GM18951 (cell line): ENCODE data around the gene PRMT5.
"Not testable (repeated sequence)": the region's sequence is repeated elsewhere in the genome, so short reads cannot be mapped to it uniquely, and the experiment has no call there.

Experiments
- POLR2A ChIP-seq: IDR thresholded peaks from 4 replicates; pipeline ENCODE4 v1.6.1; 2011; ENCODE audit warnings: mild to moderate bottlenecking; ENCODE audit not compliant: insufficient read length, insufficient read depth; ENCODE audit errors: extremely low read depth
- in situ Hi-C: fragments of 300-500 bp; cut with MboI; formaldehyde crosslinking; loops from one replicate; pipeline ENCODE4 v1.12.0; 2022; ENCODE audit warnings: low sequenced_read_pairs, mixed read lengths, inconsistent platforms; ENCODE audit not compliant: unreplicated experiment

PRMT5 gene

DNA sequence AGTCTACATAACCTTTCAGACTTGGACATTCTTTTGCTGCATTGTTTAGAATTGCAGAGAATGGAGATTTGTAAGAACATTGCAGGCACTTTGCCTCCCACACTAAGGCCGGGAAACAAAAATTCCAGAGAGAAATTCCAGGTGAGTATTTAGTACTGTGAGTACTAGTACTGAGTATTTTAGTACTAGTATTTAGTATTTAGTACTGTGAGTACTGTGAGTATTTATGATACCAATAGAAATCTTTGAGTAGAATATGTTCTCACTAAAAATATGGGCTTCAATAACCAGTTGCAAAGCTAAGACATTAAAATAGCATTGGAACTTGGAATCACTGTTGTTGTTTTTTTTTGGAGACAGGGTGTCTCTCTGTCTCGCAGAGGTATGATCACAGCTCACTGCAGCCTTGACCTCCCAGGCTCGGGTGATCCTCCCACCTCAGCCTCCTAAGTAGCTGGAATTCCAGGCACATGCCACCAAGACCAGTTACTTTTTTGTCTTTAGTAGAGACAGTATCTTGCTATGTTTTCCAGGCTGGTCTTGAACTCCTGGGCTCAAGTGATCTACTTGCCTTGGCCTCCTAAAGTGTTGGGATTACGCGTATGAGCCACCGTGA, 33.0 kb upstream of the PRMT5 start:
- no peak for TF ChIP-seq POLR2A
- in situ Hi-C loops: no loop called here

DNA sequence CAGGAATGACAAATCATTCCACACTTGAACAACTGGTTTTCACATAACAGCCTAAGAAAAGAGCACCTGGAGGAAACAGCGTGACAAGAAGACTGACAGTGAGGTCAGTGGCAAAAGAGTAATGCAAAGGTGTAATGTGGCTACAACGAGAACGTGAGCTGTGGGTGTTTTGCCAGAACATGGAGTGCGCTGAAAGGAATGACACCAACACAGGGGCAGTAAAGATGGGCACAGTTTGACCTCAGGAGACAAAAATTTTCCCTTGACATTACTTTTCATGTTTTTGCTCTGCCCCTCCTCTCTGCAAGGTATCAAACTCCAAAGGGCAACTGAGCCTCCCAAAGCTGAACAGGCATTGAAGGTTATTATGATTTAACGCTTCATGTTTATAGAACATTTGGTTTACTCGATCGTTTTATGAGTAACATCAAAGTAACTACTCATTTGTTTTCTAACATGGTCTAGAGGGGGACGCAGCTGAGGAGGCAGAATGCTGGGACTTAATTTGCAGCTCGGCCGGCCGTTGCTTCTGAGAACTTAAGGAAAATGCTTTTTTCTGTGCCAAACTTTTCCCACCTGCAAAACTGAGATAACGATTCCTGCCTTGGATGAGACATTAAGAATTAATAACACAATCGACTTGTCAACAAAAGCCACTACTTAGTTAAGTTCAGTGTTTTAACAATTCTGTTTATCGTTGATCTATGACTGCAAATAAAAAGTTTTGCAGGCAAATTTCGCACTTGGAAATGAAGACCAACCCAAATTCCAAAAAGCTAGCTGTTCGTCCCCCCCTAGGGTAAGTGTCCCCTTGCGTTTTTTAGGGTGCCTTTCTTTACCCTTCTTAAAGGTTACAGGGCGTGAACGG, 26.8 kb upstream of the PRMT5 start:
- in situ Hi-C loops: no loop called here
- no peak for TF ChIP-seq POLR2A

DNA sequence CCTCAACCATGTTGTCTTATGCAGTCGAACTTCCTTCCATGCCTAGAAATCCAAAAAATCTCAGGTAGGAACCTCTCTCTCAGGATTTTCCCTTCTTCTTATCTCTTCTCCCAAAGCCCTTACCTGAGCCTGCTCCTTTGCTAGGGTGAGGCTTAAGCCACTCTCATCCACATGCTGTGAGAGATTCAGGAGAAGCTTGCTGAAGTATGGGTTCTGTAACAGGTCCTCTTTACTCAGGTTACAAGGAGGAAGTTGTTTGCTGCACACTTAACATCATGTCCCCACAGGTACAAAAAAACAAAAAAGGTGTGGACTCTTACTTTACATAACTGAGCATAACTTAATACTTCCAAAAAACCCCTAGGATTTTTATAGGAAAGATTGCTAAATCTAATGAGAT, 23.2 kb upstream of the PRMT5 start:
- no peak for TF ChIP-seq POLR2A
- in situ Hi-C loops: no loop called here

DNA sequence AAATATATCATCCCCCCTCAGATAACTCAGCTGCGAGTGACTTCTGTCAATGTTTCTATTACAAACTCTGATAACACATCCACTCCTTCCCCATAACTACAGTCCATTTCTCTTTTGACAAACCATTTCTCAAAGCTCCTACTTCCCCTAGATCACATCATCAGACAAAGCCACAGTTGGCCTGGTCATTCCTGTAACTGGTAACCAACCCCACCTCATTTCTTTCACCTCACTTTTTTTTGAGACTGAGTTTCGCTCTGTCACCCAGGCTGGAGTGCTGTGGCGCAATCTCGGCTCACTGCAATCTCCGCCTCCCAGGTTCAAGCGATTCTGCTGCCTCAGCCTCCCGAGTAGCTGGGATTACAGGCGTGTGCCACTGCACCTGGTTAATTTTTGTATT, 22.6 kb upstream of the PRMT5 start:
- in situ Hi-C loops: not testable (repeated sequence)

DNA sequence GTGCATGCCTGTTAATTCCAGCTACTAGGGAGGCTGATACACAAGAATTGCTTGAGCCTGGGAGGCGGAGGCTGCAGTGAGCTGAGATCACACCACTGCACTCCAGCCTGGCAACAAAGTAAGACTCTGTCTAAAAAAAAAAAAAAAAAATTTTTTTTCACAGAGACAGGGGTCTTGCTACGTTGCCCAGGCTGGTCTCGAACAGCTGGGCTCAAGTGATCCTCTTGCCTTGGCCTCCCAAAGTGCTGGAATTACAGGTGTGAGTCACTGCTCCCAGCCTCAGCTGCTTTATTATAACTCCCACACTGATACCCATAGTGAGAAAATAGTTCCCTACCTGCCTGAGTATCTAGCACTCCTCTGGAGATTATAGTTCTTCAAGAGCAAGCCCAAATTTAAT, 16.5 kb upstream of the PRMT5 start:
- in situ Hi-C loops: no loop called here
- no peak for TF ChIP-seq POLR2A

DNA sequence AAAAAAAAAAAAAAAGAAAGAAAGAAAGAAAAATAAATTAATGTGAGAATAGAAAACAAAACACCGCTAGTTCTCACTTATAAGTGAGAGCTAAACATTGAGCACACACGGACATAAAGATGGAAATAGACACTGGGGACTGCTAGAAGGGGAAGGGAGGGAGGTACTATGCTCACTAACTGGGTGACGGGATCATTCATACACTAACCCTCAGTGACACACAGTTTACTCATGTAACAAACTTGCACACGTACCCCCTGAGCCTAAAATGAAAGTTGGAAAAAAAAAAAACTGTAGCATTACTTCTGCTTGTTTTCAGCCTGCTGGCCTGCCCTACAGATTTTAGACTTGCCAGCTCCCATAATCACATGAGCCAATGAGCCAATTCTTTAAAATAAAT, 10.5 kb upstream of the PRMT5 start:
- in situ Hi-C loops: no loop called here
- TF ChIP-seq POLR2A: no peak

DNA sequence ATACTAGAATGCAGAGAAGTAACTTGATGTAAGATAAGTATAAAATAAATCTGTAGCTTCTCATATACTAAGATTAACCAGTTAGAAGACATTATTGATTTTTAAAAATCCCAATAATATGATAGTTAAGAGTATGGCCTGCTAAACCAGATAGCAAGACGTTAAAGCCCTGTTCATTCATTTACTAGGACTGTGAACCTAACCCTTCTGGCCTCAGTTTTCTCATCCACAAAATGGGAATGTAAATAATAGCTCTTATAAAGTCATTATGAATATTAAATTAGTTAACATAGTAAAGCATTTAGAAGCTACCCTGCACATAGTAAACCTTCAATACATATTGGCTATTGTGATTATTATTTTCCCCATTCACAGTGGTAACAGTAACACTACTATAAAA, 6.0 kb upstream of the PRMT5 start:
- no peak for TF ChIP-seq POLR2A
- in situ Hi-C loops: no loop called here

DNA sequence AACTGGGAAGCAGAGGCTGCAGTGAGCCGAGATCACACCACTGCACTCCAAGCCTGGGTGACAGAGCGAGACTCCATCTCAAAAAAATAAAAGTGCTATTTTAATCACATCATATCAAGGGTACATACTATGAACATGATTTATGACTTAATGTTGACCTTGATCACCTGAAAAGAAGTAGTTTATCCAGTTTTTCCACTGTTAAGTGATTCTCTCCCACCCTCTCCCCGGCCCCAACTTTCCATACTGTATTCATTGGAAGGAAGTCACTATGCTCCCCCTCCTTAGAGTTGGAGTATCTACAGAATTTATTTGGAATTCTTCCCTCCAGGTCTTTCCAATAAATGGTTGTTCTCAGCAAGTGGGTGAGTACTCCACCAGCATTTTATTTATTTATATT, 3.0 kb upstream of the PRMT5 start:
- TF ChIP-seq POLR2A: no peak
- in situ Hi-C loops: no loop called here

DNA sequence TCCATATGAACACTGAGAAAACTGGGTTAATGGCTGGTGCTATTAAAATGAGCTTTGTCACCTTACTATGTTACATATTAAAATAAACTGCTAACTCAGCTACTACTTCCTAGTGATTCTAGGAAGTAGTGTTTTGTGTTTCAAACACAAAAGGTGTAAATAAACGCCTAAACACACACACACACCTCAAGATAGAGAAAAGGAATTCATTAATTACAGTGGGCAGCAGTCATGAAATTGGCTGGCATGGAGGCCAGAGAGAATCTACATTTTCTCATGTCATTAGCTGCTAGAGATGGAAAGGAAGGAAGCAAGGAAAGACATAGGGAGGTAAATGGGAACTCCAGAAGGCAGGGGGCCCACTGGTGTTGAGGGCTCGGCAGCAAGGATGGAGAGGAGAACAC, 787 bp upstream of the PRMT5 start:
- in situ Hi-C loops: no loop called here
- no peak for TF ChIP-seq POLR2A

DNA sequence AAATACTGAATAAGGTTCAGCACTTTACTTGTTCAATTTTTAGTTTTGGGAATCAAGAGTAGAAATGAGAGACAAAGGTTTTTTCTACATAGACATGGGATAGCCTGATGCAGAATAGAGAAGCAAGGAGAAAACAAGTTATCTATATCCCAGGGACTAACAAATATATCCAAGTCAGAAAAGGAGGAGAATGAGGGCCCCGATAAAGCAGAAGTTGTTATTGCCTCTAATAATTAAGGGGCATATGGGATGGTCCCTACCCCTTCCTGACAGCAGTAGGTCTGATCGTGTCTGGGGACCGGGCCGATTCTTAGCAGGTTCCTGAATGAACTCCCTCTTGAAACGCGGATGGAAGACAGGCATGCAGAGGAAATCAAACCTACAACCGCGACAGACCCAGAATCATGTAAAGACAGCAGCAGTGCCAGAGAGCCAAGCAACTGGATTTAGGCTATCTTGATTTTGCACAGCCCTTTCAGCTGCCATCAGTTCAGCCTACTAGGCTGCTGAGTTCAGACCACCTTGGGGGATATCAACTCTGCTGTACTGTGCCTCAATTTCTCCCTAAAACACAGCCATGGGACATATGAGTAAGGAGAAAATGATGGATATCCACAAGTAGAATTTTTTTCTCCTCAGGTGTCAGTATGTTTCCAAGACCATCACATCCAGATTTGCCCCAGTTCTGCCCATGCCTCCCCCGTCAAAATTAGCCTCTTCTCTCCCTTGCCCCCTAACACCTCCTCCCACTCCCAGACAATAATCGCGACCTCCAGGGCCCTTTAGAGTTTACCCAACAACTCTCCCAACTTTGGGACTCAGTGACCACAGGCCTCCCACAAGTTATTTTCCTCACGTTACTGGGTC, 706 bp downstream of the PRMT5 start:
- in situ Hi-C loops: no loop called here
- TF ChIP-seq POLR2A: no peak

DNA sequence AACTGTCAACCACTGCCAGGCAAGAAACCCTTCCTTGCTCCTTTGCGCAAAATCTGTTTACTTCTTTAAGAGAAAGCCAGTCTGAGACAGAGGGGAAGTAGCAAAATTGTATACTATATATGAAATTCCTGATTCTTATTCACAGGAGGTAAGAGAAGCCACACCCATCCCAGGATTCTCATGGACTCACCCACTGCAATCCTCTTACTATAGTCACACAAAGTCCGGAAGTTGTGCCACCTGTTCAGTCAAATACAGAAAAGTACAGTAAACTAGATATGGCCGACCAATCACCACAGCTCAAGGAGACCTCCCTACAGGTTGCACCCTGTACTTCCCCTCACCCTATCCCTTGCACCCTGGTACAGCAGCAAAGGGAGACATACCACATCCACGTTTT, 2.9 kb downstream of the PRMT5 start:
- in situ Hi-C loops: no loop called here
- TF ChIP-seq POLR2A: no peak

DNA sequence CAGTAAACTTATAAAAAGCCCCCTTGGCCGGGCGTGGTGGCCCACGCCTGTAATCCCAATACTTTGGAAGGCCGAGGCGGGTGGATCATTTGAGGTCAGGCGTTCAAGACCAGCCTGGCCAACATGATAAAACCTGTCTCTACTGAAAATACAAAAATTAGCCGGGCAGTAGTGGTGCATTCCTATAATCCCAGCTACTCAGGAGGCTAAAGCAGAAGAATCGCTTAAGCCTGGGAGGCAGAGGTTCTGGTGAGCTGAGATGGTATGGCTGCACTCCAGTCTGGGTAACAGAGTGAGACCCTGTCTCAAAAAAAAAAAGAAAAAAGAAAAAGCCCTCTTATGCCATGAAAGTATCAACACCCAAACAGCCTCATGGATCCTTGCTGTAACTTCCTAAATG, 3.7 kb downstream of the PRMT5 start:
- in situ Hi-C loops: no loop called here

DNA sequence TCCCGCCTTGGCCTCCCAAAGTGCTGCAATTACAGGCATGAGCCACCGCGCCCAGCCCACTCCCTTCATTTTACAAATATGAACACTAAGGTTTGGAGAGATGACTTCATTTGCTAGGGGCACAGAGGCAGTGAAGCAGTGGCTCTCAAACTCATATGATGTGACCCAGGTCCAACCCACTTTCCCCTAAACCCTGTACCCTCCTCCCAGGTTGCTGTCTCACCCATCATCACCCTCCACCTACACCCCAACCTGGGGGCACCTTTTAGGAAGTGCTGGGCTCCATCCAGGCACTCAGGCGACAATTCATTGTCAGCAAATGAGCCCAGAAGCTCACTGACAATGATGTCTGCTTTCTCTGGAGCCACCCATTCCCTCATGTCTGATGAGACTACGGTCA, 5.4 kb downstream of the PRMT5 start:
- in situ Hi-C loops: no loop called here
- TF ChIP-seq POLR2A: no peak

More for the DNA sequence above, 3.7 kb downstream of the PRMT5 start:
- TF ChIP-seq POLR2A: no peak
